Mesenteric fat pad (tissue), 1 donor: ENCODE results near the gene DDI2. TPM values are rescaled to one million over a fixed set of nuclear protein-coding genes. Genes with fewer than 3 reads are reported as not detected.
"Not testable (repeated sequence)": the region's sequence is repeated elsewhere in the genome, so short reads cannot be mapped to it uniquely, and the experiment has no call there.

Experiments used
- DNase-seq: peaks from one replicate; pipeline ENCODE4 v3.0.0-alpha.2; 2020; ENCODE audit warnings: low spot score
- long read RNA-seq: library from polyadenylated mRNA; unstranded; transcript quantifications from one replicate; pipeline ENCODE4 v2.0.0, GENCODE V29; 2020
- total RNA-seq: library from RNA; stranded (reverse); fragmentation: NEBNext Ultra II Directional; extraction: Animal tissue kit (Norgen Biotek cat#: 25700); gene quantifications from one replicate; pipeline ENCODE4 v1.2.1, GENCODE V29; 2021
- donor health status: DM: yes; HTN: yes; CAD: no.

Gene DDI2
- 75.4 TPM for total RNA-seq
- long read RNA-seq, partial matches to known transcripts, result 1 of 16 reads
- long read RNA-seq, other reads (novel, unspliced or antisense), result 14 of 16 reads

DNA sequence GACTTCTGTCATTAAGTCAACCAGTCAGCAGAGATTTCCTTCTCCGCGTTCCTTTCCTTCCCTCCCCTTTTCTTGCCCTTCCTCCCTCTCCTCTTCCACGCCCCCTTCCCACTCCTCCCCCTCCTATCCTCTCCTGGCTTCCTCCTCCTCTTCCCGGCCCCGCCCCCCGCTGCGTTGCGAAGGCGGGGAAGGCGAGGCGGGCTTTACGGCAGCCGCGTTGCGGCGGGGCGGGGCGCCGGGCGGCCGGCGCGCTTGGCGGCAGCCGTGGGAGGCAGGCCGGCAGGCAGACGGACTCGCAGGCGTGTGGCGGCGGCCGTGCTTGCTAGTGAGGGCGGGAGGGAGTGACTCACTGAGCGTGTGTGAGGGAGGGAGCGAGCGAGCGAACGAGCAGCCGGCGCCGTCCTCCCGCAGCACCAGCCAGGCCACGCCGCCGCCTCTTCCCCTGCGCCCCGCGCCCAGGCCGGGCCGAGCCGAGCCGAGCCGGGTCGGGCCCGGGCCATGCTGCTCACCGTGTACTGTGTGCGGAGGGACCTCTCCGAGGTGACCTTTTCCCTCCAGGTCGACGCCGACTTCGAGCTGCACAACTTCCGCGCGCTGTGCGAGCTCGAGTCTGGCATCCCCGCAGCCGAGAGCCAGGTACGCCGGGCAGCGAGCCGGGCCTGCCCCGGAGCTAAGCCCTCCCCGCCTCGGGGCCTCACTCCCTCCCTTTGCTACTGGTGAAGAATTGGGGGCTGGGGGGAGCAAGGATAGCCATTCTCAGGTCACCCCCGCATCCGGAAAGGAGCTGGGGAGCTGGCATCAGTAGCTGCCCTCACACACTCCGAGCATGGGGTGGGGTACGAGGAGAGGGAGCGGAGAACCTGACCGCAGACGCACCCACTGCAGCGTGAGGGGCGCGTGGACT, at the start of gene DDI2:
Gene DDI2 (plus strand): TSS at position 286 of the 904 bp plus-strand sequence. CDS start 213 bp downstream, at position 499.
- DNase-seq, result peak; percentile 99

DNA sequence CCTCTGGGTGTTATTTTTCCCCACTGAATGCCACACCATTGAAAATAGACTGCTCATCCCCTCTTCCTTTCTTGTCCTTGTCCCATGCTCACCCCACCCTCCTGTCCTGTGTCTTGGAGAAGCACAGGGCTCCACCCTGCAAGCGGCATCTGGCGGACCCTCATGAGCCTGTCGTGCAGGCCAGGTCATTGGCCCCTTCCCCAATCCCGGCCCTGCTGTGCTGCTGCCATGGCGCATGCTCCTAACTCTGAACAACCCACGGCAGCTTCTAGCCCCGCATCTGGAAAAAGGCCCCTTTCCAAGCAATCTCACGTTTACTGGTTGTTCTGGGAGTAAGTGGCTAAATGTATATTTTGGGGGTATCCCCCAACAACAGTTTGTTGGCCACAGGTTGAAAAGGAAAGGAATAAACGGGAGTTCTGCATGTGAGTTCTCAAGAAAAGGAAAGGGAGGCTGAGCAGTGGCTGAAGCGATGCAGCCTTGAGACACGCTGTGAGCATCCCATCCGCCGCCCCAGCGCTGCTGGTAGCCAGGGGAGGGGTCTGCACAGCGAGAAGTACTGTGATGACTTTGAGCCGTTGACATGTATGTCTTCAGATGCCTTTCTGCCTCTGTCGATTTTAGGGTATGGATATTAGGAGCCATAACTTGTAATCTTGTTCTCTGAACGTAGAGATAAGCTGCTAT, 48.7 kb upstream of the DDI2 start:
- DNase-seq, result peak; percentile 60

DNA sequence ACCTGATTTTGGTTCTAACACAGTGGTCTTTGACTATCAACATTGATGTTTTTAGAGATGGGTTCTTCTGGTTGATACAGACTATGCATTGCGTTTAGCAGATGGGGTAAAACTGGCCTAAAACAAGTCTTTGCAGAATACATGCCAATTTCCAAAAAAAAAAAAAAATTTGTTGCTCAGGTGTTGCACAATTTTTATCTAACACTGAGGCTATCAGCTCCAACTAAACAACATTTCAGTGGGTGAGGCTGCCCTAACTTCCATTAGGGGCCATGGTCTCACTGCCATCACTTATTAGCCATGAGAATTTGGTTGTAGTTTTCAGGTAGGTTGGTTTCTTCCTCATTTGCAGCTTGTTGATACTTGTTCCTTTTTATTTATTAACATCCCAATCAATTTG, 46.4 kb upstream of the DDI2 start:
- no peak for DNase-seq

DNA sequence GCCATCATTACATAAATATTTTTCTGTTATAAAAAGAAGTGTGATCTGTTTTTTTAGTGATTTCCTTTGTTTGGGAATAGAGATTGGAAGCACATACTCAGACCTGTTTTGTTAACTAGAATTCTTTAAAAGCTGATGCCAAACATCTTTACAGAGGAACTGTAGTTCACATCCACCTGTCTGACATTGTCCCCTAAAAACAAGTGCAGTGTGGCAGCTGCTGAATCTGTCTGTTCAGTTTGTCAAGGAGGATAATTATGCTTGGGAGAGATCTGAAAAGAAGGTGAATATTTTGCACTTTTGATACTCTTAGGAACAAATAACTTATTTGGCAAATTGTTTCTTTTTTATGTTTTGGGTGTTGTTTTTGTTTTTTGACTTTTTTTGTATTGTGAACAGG, 46.0 kb upstream of the DDI2 start:
- no peak for DNase-seq

DNA sequence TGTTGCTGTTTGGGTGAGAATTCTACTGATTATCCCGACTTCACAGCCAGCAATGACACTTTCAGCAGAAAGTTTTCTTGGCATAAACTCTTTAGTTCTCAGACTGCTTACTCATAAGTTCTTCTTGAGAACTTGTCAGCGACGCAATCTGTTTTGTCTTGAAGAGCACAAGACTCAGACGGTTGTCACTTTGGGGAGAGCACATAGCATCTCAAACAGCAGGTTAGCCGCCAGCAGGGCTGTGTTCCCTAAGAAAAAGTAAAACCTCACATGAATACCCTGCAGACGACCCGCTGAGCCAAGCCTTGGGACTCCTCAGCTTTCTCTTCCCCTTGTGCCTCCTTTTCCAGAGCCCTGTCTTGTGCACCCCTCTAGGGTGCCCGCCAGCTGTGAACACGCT, 43.8 kb upstream of the DDI2 start:
- DNase-seq, result no peak

DNA sequence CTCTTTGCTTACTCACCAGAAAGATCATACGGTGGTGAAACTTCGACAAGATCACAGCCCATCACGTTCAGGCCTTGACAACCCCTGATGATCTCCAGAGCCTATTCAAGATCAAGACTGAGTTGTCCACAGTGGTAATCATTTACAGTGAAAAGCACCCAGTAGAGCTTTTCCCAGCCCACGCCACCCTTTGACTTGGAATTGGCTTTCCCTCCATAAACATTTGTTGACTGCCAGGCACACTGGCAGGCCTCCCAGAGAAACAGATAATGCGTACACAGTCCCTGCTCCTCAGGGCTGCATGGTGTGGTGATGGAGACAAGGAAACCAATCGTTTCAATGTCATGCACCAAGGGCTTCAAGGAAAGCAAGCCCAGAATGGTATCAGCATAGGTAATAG, 42.5 kb upstream of the DDI2 start:
- DNase-seq, result no peak

DNA sequence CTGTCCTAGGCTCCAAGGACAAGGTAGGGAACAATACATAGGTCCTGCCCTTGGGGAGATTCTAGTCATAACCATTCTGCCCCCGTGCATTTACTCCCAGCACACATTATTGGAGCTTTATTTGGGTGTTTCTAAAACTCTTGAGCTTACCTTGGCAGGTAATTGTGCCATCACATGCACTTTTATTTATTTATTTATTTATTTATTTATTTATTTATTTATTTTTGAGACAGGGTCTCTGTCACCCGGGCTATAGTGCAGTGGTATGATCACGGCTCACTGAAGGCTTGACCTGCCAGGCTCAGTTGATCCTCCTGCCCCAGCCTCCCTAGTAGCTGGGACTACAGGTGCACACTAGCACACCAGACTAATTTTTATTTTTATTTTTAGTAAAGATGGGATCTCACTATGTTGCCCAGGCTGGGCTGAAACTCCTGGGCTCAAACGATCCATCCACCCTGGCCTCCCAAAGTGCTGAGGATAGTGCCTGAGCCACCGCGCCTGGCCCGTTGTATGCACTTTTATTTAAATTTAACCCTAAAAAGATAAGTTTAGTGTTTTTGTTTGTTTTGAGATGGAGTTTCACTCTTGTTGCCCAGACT, 41.6 kb upstream of the DDI2 start:
- DNase-seq, result no peak

DNA sequence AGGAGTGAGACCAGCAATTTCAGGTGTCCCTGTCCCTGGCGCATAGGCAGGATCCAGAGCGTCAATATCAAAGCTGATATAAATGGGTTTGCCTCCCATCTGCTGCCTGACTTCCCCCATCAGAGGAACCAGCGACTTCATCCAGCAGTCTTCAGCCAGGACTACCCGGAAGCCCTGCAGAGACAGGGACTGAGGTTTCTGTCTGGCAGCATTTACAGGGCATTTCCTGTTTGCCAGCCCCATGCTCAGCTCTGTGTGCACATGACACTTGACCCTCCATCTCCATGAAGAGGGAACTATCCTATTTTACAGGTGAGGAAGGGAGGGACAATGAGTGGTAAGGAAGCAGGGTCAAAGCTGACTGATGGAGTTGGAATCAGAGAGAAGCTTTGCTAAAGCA, 39.6 kb upstream of the DDI2 start:
- DNase-seq, result no peak

DNA sequence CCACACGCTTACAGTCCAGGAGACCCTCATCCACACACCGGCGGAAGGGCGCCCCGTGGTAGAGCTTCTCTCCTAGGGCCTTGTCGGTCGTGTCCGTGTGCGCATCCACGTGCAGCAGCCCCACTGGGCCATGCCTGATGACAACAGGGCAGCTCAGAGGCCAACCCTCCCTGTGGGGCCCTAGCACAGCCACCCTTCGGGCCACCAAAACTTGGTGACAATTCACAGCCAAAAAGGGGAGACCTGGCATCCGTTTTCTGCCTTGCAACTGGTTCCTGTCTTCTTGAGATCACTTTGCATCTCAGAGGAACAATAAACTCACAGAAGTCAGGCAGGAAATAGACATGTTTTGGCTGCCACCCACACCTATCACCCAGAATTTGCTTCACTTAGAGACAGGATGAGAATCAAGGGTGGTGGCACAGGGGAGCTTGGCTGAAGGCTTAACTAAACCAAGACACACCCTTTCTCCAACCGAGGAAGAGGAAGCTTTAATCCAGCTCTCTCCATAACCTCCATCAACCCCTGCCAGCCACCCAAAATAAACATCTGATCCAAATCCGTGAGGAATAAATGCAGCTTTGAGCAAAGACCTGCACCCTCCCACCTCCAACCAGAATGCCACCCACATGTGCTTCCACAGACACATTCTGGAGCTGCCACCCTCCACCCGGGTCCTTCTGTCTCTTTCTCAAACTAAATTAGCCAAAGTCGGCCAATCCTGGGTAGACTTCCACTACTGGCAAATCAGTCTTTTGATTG, 38.2 kb upstream of the DDI2 start:
- DNase-seq, result no peak

DNA sequence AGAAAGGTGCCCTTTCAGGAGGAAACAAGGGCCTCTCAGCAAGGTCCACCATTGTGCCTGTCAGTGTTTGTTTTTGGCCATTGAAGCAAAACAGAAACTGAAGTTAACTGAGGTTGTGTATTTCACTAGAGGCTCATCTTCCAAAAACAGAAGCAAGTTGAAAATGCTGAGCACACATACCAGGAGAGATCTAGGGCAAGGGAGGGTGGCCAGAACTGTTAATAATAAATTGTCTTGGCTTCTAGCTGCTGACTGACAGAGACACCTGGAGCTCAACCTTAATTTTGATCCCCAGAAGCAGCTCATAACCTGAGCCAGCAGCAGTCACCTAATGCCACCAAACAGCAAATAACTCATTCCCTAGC, 37.6 kb upstream of the DDI2 start:
- DNase-seq, result no peak

DNA sequence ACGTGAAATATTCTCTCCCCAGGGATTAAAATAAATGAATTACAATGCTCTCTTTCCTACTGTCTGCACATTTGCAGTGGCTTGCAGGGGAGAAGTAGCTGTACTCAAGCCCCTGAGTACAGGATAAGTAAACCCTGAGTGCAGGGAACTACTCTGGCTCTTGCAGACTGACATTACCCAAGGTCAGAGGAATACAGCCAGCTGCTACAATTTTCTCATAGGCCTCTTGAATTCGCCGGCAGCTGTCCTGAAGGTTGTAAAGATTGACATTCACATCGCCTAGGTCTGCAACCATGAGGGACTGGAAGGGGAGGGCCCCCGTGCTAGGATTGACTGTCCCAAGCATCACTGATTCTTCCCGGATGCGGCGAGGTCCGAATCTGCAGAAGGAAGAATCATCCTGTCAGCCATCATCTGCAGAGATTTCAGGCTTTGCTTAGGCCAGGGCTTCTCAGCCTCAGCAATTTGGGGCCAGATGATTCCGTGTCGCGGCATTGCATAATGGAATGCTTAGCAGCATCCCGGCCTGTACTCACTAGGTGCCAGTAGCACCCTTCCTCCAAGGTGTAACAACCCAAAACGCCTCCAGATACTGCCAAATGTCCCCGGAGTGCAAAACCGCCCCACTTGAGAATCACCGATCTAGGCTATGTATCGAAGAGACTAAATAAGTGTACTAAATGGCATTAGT, 34.1 kb upstream of the DDI2 start:
- DNase-seq, result no peak

DNA sequence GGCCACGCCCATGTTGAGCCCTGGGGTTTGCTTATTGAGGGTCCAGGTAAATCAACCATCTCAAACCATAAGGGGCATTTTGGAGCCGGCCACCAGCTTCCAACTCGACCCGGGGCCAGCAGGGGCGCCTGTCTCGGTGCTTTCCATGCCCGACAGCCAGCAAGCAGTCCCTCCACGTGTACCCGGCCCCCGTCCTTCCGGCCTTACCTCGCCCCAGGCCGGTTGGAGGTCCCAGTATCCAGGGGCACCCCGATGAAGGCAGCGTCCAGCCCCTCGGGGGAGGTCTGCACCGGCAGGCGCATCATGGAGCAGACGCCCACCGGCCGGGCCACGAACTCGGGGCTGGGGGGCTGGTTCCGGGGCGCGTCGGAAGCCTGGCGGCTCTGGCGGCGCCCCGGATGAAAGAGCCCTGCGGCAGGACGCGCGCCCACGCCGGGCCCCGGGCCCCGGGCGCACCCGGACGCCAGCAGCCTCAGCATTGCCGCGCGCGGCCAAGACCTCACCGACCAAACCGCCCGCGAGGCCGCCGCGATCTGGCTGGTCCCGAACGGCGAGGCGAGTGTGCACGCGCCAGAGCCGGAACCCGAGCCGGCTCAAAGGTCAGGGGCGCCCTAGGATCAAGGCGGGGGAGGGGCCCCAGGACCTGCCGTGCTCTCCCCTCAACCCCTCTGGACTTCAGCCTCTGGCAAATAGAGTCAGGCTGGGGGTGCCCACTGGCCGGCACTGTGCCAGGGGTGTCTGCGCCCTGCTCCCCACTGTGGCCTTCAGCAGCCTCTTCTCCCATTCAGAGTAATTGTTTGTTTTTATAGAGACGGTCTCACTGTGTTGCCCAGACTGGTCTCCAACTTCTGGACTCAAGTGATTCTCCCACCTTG, 32.5 kb upstream of the DDI2 start, which contains the start of gene AGMAT:
Gene AGMAT (minus strand): TSS at position 563 of the 875 bp plus-strand sequence. CDS start 84 bp downstream, at position 479.
- DNase-seq, result no peak

DNA sequence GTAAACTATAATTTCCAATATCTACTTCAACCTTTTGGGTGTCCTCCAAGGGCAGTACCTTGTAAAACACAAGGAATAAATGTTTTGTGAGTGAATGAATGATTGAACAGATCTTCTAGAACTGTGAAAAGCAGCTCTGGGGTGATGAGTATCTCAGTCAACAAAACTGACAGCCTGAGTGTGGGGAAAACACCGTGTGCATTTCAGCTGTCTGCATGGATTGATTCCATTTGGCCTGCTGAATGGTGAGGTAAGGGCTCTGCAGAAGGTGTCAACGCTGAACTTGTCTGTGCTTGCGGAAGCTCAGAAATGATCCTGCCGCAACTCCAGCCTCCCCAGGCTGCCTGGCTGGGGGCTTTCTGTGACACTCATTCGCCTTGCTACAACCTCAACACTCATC, 25.0 kb upstream of the DDI2 start:
- DNase-seq, result no peak

DNA sequence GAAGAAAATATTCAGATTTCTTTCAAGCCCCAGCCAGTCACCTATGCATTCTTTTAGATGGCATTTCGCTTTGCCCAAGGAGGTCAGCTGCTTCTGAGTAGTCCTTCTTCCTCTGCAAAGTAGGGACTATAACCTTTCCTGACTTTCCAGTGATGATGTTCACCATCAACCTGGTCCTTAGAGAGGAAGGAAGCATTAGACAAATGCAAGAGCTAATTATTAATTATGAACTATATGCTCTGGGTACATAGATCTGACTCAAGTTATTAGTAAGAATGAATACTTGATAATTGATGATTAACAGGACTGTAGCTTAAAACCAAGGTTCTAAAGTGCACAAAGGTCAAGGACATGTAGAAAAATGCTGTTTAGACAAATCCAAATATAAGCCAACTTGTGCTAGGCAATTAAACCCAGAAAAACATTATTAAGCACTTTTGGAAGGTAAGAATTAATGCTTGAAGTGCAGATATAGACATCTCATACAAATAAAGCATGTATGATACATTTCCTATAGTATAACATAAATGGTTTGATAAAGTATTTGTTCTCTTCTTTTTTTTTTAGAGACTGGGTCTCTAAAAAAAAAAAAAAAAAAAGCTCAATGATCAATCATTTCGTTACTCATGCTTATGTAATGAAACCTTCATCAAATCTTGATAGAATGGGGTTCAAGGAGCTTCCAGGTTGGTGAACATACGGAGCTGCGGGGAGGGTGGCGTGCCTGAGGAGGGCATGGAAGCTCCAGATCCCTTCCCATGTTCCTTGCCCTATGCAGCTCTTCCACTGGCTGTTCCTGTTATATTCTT, 21.2 kb upstream of the DDI2 start:
- DNase-seq, result no peak

DNA sequence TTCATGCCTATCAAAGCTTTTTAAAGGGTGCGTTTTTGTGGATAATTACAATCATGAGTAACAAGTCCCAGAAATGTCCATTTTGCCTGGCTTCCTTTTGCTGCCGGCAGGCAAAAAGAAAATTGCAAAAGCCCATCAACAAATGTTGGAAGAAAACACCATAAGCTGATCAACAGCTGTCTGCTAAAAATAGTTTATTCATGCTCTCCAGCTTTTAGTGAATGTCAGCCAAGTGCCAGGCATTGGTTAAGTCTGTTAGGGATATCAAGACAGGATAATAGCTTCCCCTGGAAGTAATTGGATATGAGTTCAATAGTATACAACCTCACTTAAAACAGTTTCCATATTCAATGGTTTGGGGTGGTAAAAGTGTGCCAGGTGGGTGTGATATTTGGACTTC, 18.8 kb upstream of the DDI2 start:
- DNase-seq, result no peak

DNA sequence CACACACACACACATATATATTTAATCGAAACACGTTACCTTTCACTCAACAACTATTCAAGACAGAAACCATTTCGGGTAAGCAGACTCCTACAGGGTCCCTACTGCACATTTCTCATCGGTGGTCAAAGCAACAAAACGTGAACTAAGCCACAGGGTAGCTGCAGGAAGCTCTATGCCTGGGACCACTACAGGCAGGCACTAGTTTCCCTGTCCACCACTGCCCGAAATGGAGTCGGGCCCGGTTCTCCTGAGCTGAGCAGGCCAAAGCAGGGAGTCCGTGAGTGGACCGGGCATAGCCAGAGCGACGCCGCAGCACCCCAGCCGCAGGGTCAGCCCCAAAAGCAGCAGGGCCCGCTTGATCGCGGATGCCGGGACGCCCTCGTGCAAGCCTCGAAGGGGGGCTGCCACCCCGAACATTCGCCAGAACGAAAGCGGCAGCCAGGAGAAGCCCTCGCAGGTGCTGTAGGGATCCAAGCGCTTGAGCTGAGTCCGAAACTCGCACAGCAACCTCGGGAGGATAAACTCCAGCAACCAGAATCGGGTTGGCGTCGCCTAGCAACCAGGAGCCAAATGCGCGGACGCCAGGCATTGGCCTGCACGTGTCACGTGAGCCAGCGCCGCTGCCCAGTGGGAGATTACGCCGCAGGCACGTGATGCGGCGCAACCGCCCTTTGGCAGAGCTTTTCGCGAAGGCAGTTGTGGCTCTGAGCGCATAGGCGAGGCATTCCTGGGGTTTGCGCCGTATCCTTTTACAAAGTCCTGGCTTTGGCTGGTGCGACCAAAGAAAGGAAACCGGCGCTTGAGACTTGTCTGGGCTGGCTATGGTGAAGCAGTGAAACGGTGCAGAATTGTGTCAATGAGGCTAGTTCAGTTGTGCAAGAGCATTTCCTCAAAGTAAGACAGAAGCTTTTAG, 13.9 kb upstream of the DDI2 start:
- peak; percentile 99 for DNase-seq

DNA sequence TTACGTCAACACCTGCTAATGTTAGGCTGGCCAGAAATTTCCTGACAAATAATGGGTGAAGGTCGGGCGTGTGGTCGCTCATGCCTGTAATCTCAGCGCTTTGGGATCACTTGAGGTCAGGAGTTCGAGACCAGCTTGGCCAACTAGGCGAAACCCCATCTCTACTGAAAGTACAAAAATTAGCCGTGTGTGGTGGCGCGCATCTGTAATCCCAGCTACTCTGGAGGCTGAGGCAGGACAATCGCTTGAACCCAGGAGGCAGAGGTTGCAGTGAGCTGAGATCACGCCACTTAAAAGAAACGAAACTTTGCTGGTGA, 13.3 kb upstream of the DDI2 start:
- not testable (repeated sequence) for DNase-seq

DNA sequence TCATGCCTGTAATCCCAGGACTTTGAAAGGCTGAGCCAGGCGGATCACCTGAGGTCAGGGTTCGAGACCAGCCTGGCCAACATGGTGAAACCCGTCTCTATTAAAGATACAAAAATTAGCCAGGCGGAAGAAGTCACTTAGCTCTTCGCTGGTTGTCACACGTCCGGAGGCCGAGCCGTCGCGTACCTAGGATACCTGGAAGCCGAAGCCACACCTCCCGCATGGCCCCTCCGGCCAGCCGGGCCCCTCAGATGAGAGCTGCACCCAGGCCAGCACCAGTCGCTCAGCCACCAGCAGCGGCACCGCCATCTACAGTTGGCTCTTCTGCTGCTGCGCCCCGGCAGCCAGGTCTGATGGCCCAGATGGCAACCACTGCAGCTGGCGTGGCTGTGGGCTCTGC, 12.9 kb upstream of the DDI2 start:
- DNase-seq, result not testable (repeated sequence)
